ENCODE data around the gene ADAMTSL1. TPM values are rescaled to one million over a fixed set of nuclear protein-coding genes. Genes with fewer than 3 reads are reported as not detected.

The ADAMTSL1 gene
- total RNA-seq, 1 donor from 2014 or later = not detected

DNA sequence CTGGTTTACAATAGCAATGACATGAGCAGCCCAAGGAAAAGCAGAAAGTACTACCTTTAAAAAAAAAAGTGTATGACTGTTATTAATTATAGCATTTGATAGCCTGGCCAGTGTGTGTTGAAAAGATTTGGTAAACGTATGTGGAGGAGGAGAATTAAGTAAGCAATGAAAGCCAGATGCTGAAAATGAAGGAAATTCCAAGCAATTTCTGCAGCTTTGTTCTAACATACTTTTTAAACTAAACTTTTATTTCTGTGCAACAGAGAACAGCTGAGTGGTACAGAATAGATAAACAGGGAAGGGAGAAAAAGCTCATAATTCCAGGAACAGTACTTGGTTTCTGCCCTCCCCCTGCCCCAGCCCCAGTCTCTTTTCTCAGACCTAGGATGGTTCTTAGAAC lies 252.6 kb downstream of the ADAMTSL1 start:
- intact Hi-C loops (cut with micrococcal nuclease) = no loop called here

DNA sequence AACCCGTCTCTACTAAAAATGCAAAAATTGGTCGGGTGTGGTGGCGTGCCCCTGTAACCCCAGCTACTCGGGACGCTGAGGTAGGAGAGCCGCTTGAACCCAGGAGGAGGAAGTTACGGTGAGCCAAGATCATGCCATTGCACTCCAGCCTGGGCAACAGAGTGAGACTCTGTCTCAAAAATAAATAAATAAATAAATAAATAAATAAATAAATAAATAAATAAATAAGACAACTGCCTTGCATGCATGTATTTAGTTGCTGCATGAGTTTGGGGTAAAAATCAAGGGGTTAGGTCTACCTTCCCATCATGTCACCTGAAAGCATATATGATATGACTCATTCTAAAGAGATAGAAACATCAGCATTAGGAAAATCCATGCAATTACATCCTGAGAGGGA lies 254.0 kb downstream of the ADAMTSL1 start:
- intact Hi-C loops (cut with micrococcal nuclease) = no loop called here

DNA sequence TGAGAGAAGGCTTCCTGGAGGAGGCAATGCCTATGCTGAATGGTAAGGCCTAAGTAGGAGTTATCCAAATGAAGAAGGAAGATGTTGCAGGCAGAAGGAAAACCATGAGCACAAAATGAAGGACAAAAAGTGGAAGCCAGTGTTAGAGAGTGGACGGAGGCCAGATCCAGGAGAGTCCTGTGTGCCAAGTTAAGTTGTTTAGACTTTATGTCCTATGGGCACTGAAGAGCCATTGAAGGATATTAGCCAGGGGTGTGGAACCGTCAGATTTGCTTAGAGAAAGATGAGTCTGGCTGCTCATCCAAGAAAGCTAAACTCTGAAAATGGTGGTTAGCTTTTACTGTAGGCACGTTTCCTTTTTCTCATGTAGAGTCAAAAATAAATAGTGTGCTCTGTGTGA lies 254.7 kb downstream of the ADAMTSL1 start:
- intact Hi-C loops (cut with micrococcal nuclease) = no loop called here

DNA sequence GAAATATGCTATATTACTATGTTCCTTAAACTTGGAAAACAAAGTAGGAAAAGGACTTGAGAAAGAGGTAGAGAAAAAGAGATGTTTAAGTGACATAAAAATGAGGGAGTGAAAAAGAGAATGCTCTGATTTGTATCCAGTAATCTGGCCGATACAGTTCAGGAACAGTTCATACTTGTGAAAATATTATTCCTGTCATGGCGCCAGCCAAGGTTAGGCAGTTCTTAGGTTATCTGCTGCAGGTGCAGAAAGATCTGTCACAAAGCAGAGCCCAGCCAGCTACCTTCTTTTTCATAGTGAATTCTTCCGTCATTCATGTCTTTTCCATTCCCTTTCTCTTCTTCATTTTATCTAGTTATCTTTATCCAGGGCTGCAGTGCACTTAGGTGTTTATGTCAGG lies 256.3 kb downstream of the ADAMTSL1 start:
- intact Hi-C loops (cut with micrococcal nuclease) = no loop called here

DNA sequence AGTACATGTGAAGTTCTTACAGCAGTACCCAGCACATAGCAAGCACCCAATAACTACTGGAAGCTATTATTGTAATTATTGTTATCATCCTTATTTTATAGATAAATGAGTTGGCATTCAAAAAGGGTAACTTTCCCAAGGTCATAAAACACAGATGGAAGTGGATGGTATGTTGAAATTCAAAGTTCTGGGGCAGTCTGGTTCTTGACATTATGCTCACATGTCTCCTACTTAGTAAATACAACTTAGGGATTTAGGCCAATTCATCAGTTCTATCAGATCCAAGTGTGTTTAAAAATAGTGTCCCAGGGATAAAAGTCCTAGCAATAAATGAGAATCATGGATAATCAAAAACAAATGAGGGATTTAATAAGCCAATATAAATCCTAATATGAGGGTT lies 265.2 kb downstream of the ADAMTSL1 start:
- intact Hi-C loops (cut with micrococcal nuclease) = no loop called here

DNA sequence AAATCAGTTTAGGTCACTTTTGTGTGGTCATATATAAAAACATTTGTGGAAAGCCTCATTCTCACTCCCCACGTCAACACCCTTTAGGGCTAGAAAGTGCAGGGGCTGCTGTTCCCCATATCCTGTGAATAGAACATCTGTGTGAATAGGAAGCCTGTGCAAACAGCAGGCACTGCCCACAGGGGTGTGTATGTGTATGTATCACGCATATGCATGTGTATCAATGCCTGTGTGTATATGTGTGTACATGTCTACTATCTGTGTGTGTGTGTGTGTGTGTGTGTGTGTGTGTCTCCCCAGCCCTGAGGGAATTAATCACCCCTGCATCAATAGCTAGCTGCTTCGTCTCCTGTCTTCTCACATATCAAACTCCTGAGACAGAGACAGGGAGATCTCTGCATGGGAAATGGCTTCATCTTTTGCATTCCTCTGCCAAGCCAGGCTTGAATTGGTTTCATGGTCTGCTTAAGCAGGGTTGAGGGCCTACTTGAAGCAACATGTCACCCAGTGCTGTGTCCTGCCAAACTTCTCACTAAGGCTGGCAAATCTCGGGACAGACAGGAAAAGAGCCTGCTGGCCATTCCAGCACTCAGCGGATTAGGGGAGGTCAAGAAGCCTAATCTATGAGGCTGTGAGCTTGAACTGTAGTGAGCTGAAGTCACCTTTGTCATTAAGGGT lies 265.8 kb downstream of the ADAMTSL1 start:
- intact Hi-C loops (cut with micrococcal nuclease) = no loop called here

DNA sequence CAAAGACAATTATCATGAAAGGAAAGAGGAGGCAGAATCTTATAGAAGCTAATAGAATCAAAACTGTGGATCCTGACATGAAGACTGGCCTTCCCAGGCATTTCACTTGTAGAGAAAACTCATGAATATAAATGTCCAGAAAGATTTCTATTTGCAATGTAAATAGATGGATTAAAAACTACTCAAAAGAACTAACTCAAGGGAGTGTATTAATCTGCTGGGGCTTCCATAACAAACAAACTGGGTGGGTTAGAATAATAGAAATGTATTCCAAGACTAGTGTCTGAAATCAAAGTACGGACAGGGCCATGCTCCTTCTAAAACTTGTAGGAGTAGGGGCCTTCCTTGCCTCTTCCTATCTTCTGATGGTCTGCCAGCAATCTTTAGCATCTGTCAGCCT lies 267.4 kb downstream of the ADAMTSL1 start:
- intact Hi-C loops (cut with micrococcal nuclease) = no loop called here

DNA sequence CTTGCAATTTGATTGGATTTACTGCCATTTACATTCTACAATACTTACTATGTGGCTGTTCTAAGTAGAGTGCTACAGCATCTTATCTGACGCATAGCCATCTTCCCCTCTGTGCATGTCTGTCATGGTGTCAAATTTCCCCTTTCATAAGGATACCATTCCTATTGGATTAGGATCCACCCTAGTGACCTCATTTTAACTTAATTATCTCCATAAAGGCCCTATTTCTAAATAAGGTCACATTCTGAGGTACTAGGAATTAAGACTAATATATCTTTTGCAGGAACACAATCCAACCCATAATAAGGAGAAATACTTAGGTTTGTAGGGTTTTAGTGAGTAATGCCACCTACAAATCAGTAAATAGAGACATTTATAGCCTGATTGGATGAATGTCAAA lies 268.0 kb downstream of the ADAMTSL1 start:
- intact Hi-C loops (cut with micrococcal nuclease) = no loop called here

DNA sequence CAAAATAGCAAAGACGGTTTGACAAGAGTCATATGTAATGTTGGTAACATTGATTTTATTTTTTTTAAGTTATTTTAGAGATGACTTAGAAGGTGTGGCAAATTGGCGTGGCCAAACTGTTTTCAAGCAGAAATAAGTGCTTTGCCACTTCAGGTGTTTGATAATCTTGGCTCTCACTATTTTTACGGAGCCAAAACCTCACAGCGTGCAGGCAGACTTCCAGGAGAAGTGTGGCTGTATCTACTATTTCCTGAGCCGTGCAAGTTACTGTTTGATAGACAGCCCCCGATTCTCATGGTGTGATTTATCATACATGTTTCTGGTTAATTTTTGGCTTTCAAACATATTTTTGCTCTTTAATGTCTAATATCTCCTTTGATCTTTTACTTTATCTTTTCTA lies 269.5 kb downstream of the ADAMTSL1 start:
- intact Hi-C loops (cut with micrococcal nuclease) = no loop called here

DNA sequence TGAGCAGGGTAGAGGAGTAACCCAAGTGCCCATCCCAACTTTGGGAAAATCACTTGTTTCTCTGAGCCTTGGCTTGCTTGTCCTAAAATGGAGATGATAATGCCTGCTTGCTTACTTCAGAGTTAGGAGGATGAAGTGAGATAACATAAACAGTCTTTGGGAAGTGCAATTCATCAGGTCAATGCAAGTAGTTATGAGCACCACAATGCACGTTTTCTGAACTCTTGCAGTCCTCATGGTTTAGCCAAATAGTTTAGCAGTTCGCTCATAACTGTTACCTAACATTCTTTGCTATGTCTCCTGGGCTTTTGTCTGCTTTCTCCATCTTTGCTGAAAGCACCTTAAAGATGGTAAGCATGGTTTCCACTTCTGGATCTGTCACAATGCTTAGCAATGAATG lies 270.0 kb downstream of the ADAMTSL1 start:
- intact Hi-C loops (cut with micrococcal nuclease) = no loop called here

DNA sequence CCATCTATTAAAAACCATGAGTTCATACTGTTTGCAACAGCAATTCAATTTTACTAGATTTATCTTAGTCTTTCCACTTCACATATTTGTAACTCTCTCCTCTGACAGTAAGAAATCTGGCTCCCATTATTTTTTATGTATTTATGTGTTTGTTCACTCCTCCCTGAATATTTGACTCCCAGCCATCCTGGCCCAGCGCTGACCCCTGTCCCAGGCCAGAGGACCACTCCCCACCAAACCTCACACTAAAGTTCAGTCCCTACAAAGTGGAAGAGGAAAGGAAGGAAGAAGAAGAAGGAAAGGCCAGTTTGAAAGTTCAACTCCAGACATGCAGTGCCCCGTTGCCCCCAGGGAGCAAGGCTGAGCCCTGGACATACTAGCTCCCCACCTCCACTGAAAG lies 271.8 kb downstream of the ADAMTSL1 start:
- intact Hi-C loops (cut with micrococcal nuclease) = no loop called here

DNA sequence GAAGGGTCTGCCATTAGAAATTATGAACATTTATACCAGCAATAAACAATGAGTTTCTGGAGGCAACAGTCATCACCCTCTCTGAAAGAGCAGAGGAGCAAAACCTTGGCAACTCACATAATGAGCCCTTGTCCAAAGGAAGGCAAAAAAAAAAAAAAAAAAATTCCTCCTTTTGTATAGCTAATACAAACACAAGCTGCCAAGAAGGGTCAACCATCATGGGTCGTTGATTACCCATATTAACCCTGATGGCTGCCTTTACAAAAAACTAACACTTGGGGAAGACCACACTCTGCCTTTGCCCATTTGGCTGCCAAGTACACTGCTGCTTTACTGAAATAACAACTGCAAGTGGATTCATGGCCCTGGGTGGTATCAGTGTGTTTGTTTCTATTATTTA lies 272.7 kb downstream of the ADAMTSL1 start:
- intact Hi-C loops (cut with micrococcal nuclease) = no loop called here

DNA sequence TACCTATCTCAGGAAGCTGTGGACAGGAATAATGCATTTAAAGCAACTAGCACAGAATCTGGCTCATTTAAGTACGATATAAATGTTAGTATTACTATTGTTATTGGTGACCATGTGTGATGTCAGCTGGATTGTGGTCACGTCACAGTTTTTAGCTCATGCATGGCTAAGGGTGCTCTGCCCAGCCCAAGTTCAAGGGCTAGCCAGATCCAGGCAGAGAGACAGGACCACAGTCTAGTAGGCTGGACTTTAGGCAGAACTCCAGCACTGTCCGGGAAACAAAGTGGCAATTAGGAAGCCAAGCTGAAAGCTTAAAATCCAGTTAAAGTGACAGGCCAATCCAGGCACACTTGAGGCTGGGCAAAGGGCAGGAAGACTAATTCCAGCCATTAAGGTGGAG lies 273.6 kb downstream of the ADAMTSL1 start:
- intact Hi-C loops (cut with micrococcal nuclease) = no loop called here

DNA sequence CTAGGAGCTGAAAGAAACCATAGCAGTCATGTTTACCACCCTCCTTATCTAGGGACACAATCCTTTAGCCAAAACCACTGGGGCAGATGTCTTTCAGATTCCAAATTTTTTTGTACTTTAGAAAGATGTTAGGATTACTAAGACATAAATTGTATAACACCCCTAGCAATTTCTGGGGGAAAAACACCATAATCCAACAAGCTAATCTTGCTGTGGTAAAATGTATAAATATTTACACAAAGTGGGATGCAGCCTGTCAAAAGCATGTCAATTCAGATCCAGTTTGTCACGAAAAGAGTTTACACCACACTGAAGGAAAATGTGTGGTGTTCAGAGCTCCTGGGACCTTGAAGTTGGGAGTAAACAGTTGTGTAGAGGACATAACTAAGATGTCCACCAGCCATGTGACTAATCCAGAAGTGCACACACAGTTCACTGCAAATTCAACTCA lies 274.3 kb downstream of the ADAMTSL1 start:
- intact Hi-C loops (cut with micrococcal nuclease) = no loop called here

DNA sequence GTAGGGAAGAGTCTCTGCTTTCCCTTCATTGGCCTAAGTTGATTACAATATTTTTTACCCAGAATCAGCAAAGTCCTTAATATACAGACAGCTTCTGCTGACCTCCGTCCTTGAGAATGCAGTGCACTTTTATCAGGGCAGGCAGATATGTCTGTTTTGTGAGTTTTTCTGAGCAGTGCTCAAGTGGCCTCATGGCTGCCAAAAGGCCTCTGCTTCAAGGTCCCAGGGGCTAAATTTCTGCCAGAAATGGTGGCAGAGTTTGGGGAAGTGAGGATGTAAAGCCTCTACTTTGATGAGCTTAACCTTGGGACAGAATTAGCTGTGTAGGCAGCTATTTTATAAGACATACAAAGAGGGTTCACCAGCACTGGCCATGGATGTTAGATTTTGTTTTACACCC lies 275.8 kb downstream of the ADAMTSL1 start:
- intact Hi-C loops (cut with micrococcal nuclease) = no loop called here

DNA sequence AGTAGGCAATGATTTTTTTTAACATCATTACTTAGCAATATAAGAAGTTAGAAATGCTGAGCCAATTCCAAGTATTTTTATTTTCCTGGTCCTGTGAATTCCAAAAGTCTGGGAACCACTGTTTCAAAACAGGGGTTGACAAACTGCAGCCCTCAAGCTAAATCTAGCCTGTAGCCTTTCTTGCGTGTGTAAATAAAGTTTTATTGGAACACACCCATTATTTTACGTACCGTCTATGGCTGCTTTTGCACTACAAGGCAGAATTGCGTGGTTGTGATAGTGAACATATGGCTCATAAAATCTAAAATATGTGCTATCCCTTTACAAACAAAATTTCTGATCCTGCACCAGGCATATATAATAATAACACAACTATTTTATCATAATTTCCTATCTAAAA lies 280.0 kb downstream of the ADAMTSL1 start:
- intact Hi-C loops (cut with micrococcal nuclease) = no loop called here

DNA sequence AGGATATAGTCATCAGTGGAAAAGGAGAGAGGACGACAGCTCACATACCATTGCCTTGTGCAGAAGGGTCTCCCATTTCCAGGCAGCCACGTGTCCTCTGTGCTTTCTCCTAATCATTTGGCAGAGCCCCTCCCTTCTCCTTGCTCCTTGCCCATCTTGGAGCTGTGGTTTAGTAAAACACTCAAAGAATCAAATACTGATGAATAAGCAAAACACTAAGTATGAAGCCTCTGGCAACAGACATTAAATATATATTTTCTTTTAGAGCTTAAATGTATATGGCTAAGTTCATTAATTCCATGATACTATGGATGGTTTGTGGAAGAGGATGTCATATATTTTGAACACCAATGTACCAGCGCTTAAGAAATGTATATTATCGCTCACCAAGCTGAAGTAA lies 280.6 kb downstream of the ADAMTSL1 start:
- intact Hi-C loops (cut with micrococcal nuclease) = no loop called here

DNA sequence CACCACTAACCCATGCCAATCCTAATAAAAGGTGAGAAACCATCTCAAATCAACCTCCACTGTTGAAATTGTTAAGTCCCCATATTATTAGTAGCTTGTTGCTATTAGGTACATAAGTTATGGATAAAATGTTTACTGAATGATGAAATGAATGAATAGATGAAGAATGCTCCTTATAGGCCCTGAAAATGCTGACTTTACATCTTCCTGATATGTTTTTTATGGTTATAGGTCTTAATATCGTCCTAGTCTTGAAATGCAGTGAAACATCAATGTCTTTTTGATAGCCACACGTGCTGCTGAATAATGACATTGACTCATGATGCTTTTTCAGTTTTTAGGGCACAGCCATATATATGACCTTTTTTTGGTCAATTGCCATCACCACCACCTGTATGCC lies 281.3 kb downstream of the ADAMTSL1 start:
- intact Hi-C loops (cut with micrococcal nuclease) = no loop called here

DNA sequence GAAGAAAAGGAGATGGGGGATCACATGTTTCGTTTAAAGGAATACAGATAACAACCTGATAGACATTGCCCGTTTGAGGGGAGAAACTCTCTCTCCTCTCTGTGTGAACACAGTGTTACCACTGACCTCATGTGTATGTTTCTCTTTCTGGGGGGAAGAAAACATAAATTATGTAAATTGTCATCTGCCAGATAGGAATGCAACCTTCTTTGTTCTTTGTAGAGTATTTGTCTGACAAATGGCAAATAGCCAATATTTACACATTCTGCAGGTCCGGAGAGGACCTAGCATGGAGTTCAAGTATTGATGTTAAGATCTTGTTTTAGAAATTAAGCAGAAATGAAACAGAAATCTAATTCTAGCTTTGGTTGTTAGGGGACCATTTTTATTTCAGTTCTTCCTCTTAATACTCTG lies 282.8 kb downstream of the ADAMTSL1 start:
- intact Hi-C loops (cut with micrococcal nuclease) = no loop called here

DNA sequence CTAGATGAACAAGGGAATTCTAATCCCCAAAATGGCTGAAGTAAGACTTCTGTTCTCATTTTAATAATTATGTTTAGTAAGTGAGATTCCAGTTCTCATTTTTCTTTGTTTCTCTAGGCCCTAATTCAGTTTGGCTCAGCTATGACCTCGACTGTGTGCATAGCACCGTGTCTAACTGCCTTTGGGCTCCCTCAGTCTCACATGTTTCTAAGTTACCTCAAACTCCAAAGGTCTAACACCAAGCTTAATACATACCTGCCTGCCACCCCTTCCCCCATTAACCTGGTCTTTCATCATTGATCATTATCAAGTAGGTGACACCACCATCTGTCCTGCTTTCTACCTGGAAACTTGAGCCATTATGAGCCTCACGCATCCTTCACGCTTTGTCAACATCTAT lies 285.9 kb downstream of the ADAMTSL1 start:
- intact Hi-C loops (cut with micrococcal nuclease) = no loop called here

DNA sequence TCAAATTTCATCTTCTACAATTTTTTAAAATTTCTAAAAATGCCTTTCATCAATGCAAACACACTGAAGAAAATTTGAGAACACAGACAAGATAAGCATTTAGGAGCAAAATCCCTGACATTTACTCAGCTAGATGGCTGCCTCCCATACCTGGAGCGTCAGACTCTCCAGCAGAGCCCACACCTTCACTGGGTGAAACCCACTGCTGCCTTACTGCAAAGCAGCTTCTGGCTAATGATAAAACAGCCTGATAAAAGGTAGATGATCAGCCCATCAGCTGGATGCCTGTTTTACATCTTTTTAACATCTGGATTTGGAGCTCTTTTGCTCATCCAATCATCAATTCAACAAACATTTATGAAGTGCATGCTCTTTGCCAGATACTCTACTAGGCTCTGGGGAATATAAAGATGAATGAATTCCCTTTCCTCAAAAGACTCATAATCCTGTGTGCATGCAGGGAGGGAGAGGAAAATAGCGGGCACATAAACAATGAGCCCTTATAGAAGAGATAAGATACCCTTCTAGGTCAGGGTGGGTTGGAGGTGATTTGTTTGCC lies 287.9 kb downstream of the ADAMTSL1 start:
- intact Hi-C loops (cut with micrococcal nuclease) = no loop called here

DNA sequence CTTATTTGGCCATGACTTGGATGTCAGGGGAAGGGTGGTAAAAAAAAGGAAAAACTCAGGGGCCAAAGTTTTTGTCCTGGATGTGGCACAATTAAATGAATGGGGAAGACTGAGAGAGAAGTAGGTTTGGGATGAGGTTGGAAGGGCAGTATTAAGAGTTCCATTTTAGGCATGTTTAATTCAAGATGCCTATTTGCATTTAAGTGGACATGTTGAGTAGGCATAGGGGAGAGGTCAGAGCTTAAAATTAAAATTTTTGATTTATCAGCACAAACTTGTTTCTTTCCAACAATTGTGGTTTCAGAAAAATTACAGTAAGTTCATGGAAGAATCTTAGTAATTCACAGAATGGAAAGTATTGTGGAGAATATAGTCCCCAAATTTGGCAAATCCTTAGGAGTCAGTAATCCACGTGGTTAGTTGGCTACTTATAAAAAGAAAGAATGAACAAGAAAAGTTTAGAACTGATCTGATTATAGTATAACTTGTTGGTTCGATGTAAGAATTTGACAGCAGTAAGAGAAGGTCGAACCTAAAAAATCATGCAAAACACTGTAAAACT lies 293.1 kb downstream of the ADAMTSL1 start:
- intact Hi-C loops (cut with micrococcal nuclease) = no loop called here

DNA sequence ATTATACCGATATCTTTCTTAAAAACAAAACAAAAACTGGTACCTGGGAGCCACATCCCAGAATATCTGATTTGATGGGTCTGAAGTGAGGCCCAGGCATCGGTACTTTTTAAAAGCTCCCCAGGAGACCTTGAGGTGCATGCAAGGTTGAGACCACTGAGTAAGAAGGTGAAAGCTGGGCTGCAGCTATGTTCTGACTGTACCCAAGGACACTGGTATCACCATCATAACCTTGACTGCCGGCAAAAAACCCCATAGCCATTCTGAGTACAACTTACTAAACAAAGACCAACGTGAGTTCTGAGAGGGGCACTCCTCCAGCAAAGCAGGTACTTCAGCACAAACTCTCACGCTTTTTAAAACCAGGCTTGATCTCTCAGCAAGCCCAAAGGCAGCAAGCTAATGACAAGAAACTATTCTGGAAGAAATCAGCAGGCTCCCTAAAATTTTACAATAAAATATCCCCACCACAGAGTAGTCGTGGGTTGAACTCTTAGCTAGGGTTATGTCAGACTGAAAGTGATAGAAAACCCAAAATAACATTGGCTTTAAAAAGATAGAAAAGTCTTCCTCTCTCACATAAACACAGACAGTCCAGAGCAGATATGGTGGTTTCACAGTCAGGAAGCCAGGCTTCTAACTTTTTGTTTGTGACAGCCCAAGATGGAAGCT lies 295.1 kb downstream of the ADAMTSL1 start:
- intact Hi-C loops (cut with micrococcal nuclease) = no loop called here
